ENCODE results near the gene MTG2.

The MTG2 gene

DNA sequence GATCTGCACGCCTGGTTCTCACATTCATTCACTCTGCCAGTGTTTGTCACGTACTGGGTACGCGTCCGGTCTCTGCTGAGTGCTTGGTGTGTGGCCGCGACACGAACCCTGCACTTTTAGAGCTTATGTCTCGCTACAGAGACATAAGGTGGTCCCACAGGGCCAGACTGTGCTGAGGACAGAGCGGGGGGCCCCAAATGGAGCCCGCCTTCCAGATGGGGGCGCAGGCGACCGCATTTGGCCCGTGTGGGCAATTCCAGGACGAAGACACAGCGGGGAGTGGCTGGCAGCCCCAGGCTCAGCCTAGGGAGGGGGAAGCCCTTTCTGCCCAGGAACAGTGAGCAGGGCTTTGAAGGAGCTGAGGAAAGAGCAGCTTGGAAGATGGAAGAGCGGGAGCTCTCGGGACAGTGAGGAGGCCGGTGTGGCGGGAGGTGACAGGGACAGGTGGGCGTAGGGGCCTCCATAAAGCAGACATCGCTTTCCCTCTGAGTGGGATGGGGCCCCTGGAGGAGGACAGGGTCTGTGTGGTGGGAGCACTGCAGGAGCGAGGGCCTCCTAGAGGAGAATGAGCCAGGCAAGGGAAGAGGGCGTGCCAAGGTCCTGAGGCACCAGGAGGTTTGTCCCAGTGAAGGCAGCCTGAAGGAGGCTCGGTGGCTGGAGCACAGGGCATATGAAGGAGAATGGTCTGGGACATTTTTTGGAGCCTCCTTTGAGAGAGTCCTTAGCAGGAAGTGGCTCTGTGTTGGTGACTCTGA, 7.8 kb upstream of the MTG2 start:
- H3K4me3 ChIP-seq (ENCODE audit: low read length), result no peak overlapping the region
- TF ChIP-seq, protein P1, sequence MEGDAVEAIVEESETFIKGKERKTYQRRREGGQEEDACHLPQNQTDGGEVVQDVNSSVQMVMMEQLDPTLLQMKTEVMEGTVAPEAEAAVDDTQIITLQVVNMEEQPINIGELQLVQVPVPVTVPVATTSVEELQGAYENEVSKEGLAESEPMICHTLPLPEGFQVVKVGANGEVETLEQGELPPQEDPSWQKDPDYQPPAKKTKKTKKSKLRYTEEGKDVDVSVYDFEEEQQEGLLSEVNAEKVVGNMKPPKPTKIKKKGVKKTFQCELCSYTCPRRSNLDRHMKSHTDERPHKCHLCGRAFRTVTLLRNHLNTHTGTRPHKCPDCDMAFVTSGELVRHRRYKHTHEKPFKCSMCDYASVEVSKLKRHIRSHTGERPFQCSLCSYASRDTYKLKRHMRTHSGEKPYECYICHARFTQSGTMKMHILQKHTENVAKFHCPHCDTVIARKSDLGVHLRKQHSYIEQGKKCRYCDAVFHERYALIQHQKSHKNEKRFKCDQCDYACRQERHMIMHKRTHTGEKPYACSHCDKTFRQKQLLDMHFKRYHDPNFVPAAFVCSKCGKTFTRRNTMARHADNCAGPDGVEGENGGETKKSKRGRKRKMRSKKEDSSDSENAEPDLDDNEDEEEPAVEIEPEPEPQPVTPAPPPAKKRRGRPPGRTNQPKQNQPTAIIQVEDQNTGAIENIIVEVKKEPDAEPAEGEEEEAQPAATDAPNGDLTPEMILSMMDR (IDR thresholded peaks at IDR 0.05; ENCODE audit: insufficient read depth, low read depth, low read length, missing control alignments), result no peak
- DNase-seq (ENCODE audit: low read depth), result no peak

DNA sequence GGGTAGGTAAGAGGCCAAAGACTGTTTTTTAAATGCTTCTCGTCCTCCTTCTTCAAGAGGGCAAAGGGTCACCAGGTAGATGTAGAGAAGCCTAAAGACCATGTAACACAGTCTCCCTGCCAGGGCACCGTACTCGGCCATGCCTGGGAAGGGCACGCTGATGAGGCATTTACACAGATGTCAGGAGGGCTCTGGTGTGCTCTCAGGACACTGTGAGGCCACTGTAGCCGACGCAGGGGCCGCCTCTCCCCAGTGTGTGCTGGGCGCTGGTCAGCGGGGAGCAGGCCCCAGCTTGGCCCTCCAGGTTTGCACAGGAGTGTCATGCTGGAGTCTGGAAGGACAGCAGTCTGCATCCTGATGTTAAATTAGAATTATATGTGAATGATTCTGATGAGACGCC, 7.1 kb upstream of the MTG2 start:
- no peak overlapping the region for H3K4me3 ChIP-seq (ENCODE audit: low read length)
- TF ChIP-seq, protein P1 (IDR thresholded peaks at IDR 0.05; ENCODE audit: insufficient read depth, low read depth, low read length, missing control alignments), result no peak
- DNase-seq (ENCODE audit: low read depth), result no peak

DNA sequence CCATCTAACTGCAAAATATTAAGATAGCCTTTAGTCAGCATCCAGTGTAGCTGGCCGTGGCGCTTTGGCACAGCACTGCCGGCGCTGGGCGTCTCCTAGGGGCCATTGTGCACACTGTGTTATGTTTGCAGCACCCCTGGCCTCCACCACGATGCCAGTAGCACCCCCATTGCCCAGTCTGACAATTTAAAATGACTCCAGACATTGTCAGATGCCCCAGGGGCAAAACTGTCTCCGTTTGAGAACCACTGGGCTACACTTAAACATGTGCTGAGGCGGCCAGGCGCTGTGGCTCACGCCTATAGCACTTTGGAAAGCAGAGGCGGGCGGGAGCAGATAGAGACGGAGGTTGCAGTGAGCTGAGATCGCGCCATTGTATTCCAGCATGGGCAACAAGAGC, 6.0 kb upstream of the MTG2 start:
- TF ChIP-seq, protein P1 (IDR thresholded peaks at IDR 0.05; ENCODE audit: insufficient read depth, low read depth, low read length, missing control alignments), result no peak
- no peak overlapping the region for H3K4me3 ChIP-seq (ENCODE audit: low read length)
- no peak for DNase-seq (ENCODE audit: low read depth)

DNA sequence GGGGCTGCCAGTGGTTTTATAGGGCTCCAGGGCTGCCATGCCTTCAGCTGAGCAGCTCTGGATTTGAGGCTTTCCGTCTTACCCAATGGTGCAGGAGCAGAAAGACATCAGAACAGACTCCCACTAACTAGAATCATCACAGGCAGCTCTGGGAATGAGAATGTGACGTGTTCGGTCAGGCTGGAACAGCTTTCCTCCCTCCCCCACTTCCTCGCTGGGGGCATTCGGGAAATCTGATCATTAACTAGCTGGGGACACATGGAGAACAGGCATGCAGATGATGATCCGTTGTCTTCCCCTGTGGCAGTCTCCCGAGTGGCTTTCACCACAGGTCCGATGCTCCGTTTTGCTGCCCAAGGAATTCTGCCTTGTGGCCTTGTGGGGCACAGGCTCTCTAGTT, 5.5 kb upstream of the MTG2 start:
- no peak overlapping the region for H3K4me3 ChIP-seq (ENCODE audit: low read length)
- DNase-seq (ENCODE audit: low read depth), result no peak
- TF ChIP-seq, protein P1 (IDR thresholded peaks at IDR 0.05; ENCODE audit: insufficient read depth, low read depth, low read length, missing control alignments), result no peak

DNA sequence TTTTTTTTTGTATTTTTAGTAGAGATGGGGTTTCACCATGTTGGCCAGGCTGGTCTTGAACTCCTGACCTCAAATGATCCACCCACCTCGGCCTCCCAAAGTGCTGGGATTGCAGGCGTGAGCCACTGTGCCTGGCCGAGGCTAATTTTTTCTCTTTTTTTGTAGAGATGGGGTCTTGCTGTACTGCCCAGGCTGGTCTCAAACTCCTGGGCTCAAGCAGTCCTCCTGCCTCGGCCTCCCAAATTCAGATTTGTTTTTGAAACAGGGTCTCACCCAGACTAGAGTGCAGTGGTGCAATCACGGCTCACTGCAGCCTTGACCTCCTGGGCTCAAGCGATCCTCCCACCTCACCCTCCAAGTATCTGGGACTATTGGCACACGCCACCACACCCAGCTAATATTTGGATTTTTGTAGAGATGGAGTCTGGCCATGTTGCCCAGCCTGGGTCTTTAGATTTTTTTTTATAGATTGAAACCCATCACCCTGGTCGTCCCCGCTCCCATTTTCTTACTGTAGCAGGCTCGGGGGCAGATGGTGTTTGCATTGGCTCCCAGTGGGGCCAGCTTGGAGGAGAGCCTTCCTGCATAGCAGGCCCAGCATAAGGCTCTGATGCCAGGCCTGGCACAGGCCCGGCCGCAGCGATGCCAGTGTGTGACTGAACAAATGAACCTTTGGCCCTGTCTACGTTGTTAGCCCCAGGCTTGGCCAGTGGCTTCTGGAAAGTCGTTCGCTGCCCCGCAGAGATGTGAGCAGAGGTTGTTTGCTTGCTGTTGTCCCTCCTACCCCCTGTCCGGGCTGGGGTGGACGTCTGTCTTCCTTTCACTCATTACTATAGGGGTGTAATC, 4.3 kb upstream of the MTG2 start:
- H3K4me3 ChIP-seq (ENCODE audit: low read length), result no peak overlapping the region
- no peak for DNase-seq (ENCODE audit: low read depth)
- TF ChIP-seq, protein P1 (IDR thresholded peaks at IDR 0.05; ENCODE audit: insufficient read depth, low read depth, low read length, missing control alignments), result no peak

DNA sequence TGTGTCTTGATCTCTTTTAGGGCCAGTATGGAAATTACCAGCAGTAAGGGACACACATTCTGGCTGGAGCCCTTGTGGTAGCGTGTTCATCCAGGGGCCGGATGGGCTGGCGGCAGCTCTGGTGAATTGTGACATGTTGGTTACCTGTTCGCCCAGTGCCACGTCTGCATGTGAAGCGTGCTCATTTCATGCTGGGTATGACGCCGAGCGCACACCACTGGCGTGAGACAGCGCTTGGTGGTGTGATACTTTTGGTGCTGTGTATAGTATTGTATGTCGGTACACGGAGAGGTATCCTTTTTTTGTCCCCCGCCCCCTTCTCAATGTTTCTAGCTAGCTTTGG, 3.7 kb upstream of the MTG2 start:
- no peak overlapping the region for H3K4me3 ChIP-seq (ENCODE audit: low read length)
- no peak for DNase-seq (ENCODE audit: low read depth)
- TF ChIP-seq, protein P1 (IDR thresholded peaks at IDR 0.05; ENCODE audit: insufficient read depth, low read depth, low read length, missing control alignments), result no peak

Measured in epithelial cell of esophagus (primary cell).